ENCODE measurements around the gene PDCD7. TPM values are rescaled to one million over a fixed set of nuclear protein-coding genes. Genes with fewer than 3 reads are reported as not detected.

Gene PDCD7
- total RNA-seq, 1 donor from 2014 or later: 10.3 TPM

GRCh38 chr15:65175511-65175910 is 41.9 kb upstream of the PDCD7 start:
- no peak for TF ChIP-seq CTCF (IDR thresholded peaks at IDR 0.05; ENCODE audit: insufficient read depth, low read length, severe bottlenecking)
- DNase-seq (ENCODE audit: low read depth) (no peak), FAIRE-seq (no peak)
- Histone ChIP-seq H3K27me3 (ENCODE audit: control insufficient read depth, insufficient read depth, low read length) (no peaks in the 10 kb centered on the region), H3K4me3 (ENCODE audit: low read depth, low read length) (no peak overlapping the region), H3K36me3 (ENCODE audit: control insufficient read depth, insufficient read depth, low read length) (peaks cover 6% of the 10 kb centered on the region)

GRCh38 chr15:65174509-65174908 is 40.9 kb upstream of the PDCD7 start:
- no peaks in the 10 kb centered on the region for H3K27me3 ChIP-seq (ENCODE audit: control insufficient read depth, insufficient read depth, low read length)
- DNase-seq (ENCODE audit: low read depth) (no peak), FAIRE-seq (no peak)
- no peak for TF ChIP-seq CTCF (IDR thresholded peaks at IDR 0.05; ENCODE audit: insufficient read depth, low read length, severe bottlenecking)
- H3K36me3 ChIP-seq (ENCODE audit: control insufficient read depth, insufficient read depth, low read length): peaks cover 6% of the 10 kb centered on the region
- no peak overlapping the region for H3K4me3 ChIP-seq (ENCODE audit: low read depth, low read length)

- no peak overlapping the region for H3K4me3 ChIP-seq (ENCODE audit: low read depth, low read length)
- no peaks in the 10 kb centered on the region for H3K27me3 ChIP-seq (ENCODE audit: control insufficient read depth, insufficient read depth, low read length)
- DNase-seq (ENCODE audit: low read depth) (no peak), FAIRE-seq (no peak)
- H3K36me3 ChIP-seq (ENCODE audit: control insufficient read depth, insufficient read depth, low read length): peaks cover 4% of the 10 kb centered on the region
- no peak for TF ChIP-seq CTCF (IDR thresholded peaks at IDR 0.05; ENCODE audit: insufficient read depth, low read length, severe bottlenecking)
Measured at GRCh38 chr15:65172531-65172930, 38.9 kb upstream of the PDCD7 start.

GRCh38 chr15:65171428-65171827 is 37.8 kb upstream of the PDCD7 start:
- Histone ChIP-seq H3K36me3 (ENCODE audit: control insufficient read depth, insufficient read depth, low read length) (peaks cover 2% of the 10 kb centered on the region), H3K4me3 (ENCODE audit: low read depth, low read length) (no peak overlapping the region), H3K27me3 (ENCODE audit: control insufficient read depth, insufficient read depth, low read length) (no peaks in the 10 kb centered on the region)
- FAIRE-seq (no peak), DNase-seq (ENCODE audit: low read depth) (peak; percentile 16)
- TF ChIP-seq CTCF (IDR thresholded peaks at IDR 0.05; ENCODE audit: insufficient read depth, low read length, severe bottlenecking): no peak

- DNase-seq (ENCODE audit: low read depth) (no peak), FAIRE-seq (no peak)
- no peaks in the 10 kb centered on the region for H3K27me3 ChIP-seq (ENCODE audit: control insufficient read depth, insufficient read depth, low read length)
- no peak for TF ChIP-seq CTCF (IDR thresholded peaks at IDR 0.05; ENCODE audit: insufficient read depth, low read length, severe bottlenecking)
- H3K36me3 ChIP-seq (ENCODE audit: control insufficient read depth, insufficient read depth, low read length): peaks cover 5% of the 10 kb centered on the region
- no peak overlapping the region for H3K4me3 ChIP-seq (ENCODE audit: low read depth, low read length)
Measured at GRCh38 chr15:65165875-65166274, 32.3 kb upstream of the PDCD7 start.

- no peaks in the 10 kb centered on the region for H3K27me3 ChIP-seq (ENCODE audit: control insufficient read depth, insufficient read depth, low read length)
- H3K4me3 ChIP-seq (ENCODE audit: low read depth, low read length): no peak overlapping the region
- H3K36me3 ChIP-seq (ENCODE audit: control insufficient read depth, insufficient read depth, low read length): peaks cover 5% of the 10 kb centered on the region
- TF ChIP-seq CTCF (IDR thresholded peaks at IDR 0.05; ENCODE audit: insufficient read depth, low read length, severe bottlenecking): no peak
- DNase-seq (ENCODE audit: low read depth) (no peak), FAIRE-seq (no peak)
Measured at GRCh38 chr15:65164139-65164538, 30.5 kb upstream of the PDCD7 start.

Measured in bronchial epithelial cell (primary cell).